T-cell (primary cell): ENCODE results near the gene SEC61B. TPM values are rescaled to one million over a fixed set of nuclear protein-coding genes. Genes with fewer than 3 reads are reported as not detected.

Experiments
- ATAC-seq, 4 experiments: fragments of 200-7000 bp in 3 of 4; fragments of 150-1000 bp in 1 of 4; cut with Tn5 transposase; replicated peaks in 1 of 4; 1 replicate in 3 of 4; 2 replicates in 1 of 4; pipeline ENCODE4 v1.10.0; 2021; ENCODE audit warnings: moderate library complexity in 3 of 4, mild to moderate bottlenecking in 2 of 4, moderate number of reproducible peaks in 1 of 4
- CTCF ChIA-PET, 2 donors: fragments of 300-600 bp; sonication (Branson Sonifier 250); formaldehyde crosslinking; loops; one replicate each; lab custom pipeline; 2022; ENCODE audit warnings: antibody characterized with exemption in 2 of 2; lab: Charles Lee
- POLR2A ChIA-PET, 2 donors: fragments of 300-600 bp; sonication (Branson Sonifier 250); formaldehyde crosslinking; loops; one replicate each; lab custom pipeline; 2022; ENCODE audit warnings: antibody characterized with exemption in 2 of 2; lab: Charles Lee
- DNase-seq, 35 experiments: peaks; one replicate each; pipeline versions ENCODE4 v3.0.0 to v3.0.0-alpha.2; 2013 to 2023
- H3K27ac ChIP-seq: one replicate; pipeline ENCODE4 v1.5.1; 2013; ENCODE audit warnings: low read length
- H3K27me3 ChIP-seq, 2 experiments: replicated peaks in 1 of 2; 1 replicate in 1 of 2; 2 replicates in 1 of 2; pipeline versions ENCODE4 v1.6.1 to v1.7.0; 2013; ENCODE audit warnings: low read length in 1 of 2, mixed read lengths in 1 of 2; ENCODE audit not compliant: control insufficient read depth in 2 of 2, insufficient read depth in 2 of 2; ENCODE audit errors: extremely low read depth in 1 of 2
- H3K36me3 ChIP-seq, 2 donors: 1 replicate in 1 of 2; 2 replicates in 1 of 2; pipeline versions ENCODE4 v1.6.1 to v1.7.0; 2013; ENCODE audit warnings: low read length in 1 of 2; ENCODE audit not compliant: control insufficient read depth in 2 of 2, insufficient read depth in 1 of 2; ENCODE audit errors: extremely low read depth in 1 of 2
- H3K4me1 ChIP-seq, 2 experiments: 1 replicate in 1 of 2; 2 replicates in 1 of 2; pipeline versions ENCODE4 v1.6.1 to v1.7.0; 2013; ENCODE audit warnings: low read length in 2 of 2, mixed read lengths in 1 of 2; ENCODE audit not compliant: insufficient read depth in 2 of 2, control insufficient read depth in 1 of 2; ENCODE audit errors: extremely low read depth in 1 of 2
- H3K4me3 ChIP-seq, 2 donors: 1 replicate in 1 of 2; 2 replicates in 1 of 2; pipeline versions ENCODE4 v1.5.1 to v1.7.0; 2013; ENCODE audit warnings: mild to moderate bottlenecking in 2 of 2, low read length in 1 of 2, moderate library complexity in 1 of 2; ENCODE audit not compliant: control insufficient read depth in 1 of 2; ENCODE audit errors: extremely low read depth in 1 of 2
- H3K9me3 ChIP-seq: 2 replicates; pipeline ENCODE4 v1.7.0; 2013
- H3K27ac Mint-ChIP-seq, 2 donors: one replicate each; pipeline ENCODE4 v1.8.0; 2020 to 2021; ENCODE audit warnings: mild to moderate bottlenecking in 2 of 2, mixed read lengths in 2 of 2
- H3K27me3 Mint-ChIP-seq, 2 donors: one replicate each; pipeline ENCODE4 v1.8.0; 2021 to 2022; ENCODE audit warnings: mixed read lengths in 2 of 2
- H3K36me3 Mint-ChIP-seq: one replicate; pipeline ENCODE4 v1.8.0; 2021; ENCODE audit warnings: mixed read lengths
- H3K4me1 Mint-ChIP-seq, 3 donors: one replicate each; pipeline ENCODE4 v1.8.0; 2020 to 2022; ENCODE audit warnings: mixed read lengths in 3 of 3, mild to moderate bottlenecking in 1 of 3
- H3K4me3 Mint-ChIP-seq, 3 donors: one replicate each; pipeline ENCODE4 v1.8.0; 2020 to 2022; ENCODE audit warnings: mild to moderate bottlenecking in 3 of 3, mixed read lengths in 3 of 3, moderate library complexity in 3 of 3
- H3K9me3 Mint-ChIP-seq, 3 donors: one replicate each; pipeline ENCODE4 v1.8.0; 2020 to 2022; ENCODE audit warnings: mixed read lengths in 3 of 3
- WGBS: methylation state at CpG from one replicate; pipeline ENCODE4 v1.1.5; 2013; ENCODE audit warnings: missing lambda C conversion rate; ENCODE audit not compliant: insufficient coverage; 5-methylcytosine and 5-hydroxymethylcytosine counted together
- total RNA-seq, 35 experiments: library from RNA in 6 of 35; stranded (reverse) in 6 of 35; fragments of 120-200 nt in 1 of 35; gene quantifications; one replicate each; pipeline versions ENCODE4 v1.2.1 to v1.2.4 and lab custom pipeline; 2013 to 2026

The SEC61B gene
- total RNA-seq, 5 donors from 2014 or later (not counting 1 experiment from before 2014, with no cell fraction given) = 54.9 to 91.5 (median 84.0) TPM

- Mint-ChIP-seq H3K27ac (no peak overlapping the region), H3K4me1 (peaks cover 11 to 22% (median 15%) of the 10 kb centered on the region in 3 donors), H3K9me3 (no peaks in the 10 kb centered on the region), H3K36me3 (no peaks in the 10 kb centered on the region), H3K4me3 (no peak overlapping the region), H3K27me3 (no peaks in the 10 kb centered on the region)
- POLR2A ChIA-PET = no interaction called here
- Histone ChIP-seq H3K4me1 (peaks cover 0 to 14% of the 10 kb centered on the region in 2 experiments), H3K27ac (no peak overlapping the region), H3K4me3 (no peak overlapping the region), H3K36me3 (no peaks in the 10 kb centered on the region), H3K9me3 (no peaks in the 10 kb centered on the region), H3K27me3 (no peaks in the 10 kb centered on the region)
- no peak for DNase-seq
- ATAC-seq = no peak
- WGBS = no CpG with 5 or more reads among the region's 1 CpG
- CTCF ChIA-PET = no interaction called here
Observed at GRCh38 chr9:99180199-99180598, 41.9 kb upstream of the SEC61B start.

- H3K27ac Mint-ChIP-seq = no peak overlapping the region
- peaks cover 0 to 14% of the 10 kb centered on the region in 2 experiments for H3K4me1 ChIP-seq
Observed at GRCh38 chr9:99180662-99181061, 41.4 kb upstream of the SEC61B start.

GRCh38 chr9:99181206-99181605 lies 40.9 kb upstream of the SEC61B start:
- DNase-seq (no peak), ATAC-seq (no peak)
- Histone ChIP-seq H3K36me3 (no peaks in the 10 kb centered on the region), H3K4me1 (peaks cover 0 to 14% of the 10 kb centered on the region in 2 experiments), H3K27ac (no peak overlapping the region), H3K9me3 (no peaks in the 10 kb centered on the region), H3K27me3 (no peaks in the 10 kb centered on the region), H3K4me3 (no peak overlapping the region)
- H3K9me3 Mint-ChIP-seq = no peaks in the 10 kb centered on the region
- POLR2A ChIA-PET = interaction anchor here in 1 of 2 donors (0.7 kb wide), 1 partner anchor 275 kb away, joined by 3 read pairs; no protein-coding TSS in a partner anchor
- H3K36me3 Mint-ChIP-seq = no peaks in the 10 kb centered on the region
- no CpG with 5 or more reads among the region's 2 CpGs for WGBS
- no peak overlapping the region for H3K27ac Mint-ChIP-seq
- CTCF ChIA-PET = no interaction called here
- no peaks in the 10 kb centered on the region for H3K27me3 Mint-ChIP-seq
- H3K4me3 Mint-ChIP-seq = no peak overlapping the region
- peaks cover 11 to 23% (median 15%) of the 10 kb centered on the region in 3 donors for H3K4me1 Mint-ChIP-seq

More at GRCh38 chr9:99180662-99181061, 41.4 kb upstream of the SEC61B start:
- 85% methylated on average over 6 of the region's 9 CpGs for WGBS
- no peaks in the 10 kb centered on the region for H3K36me3 Mint-ChIP-seq
- ChIA-PET CTCF (interaction anchor here in 1 of 2 donors (0.6 kb wide), 1 partner anchor 9 kb away, joined by 3 read pairs; no protein-coding TSS in a partner anchor), POLR2A (no interaction called here)
- DNase-seq = no peak
- peaks cover 11 to 23% (median 15%) of the 10 kb centered on the region in 3 donors for H3K4me1 Mint-ChIP-seq
- no peak overlapping the region for H3K4me3 Mint-ChIP-seq
- Histone ChIP-seq H3K4me3 (no peak overlapping the region), H3K27me3 (no peaks in the 10 kb centered on the region), H3K27ac (no peak overlapping the region), H3K9me3 (no peaks in the 10 kb centered on the region), H3K36me3 (no peaks in the 10 kb centered on the region)
- no peaks in the 10 kb centered on the region for H3K27me3 Mint-ChIP-seq
- no peaks in the 10 kb centered on the region for H3K9me3 Mint-ChIP-seq
- ATAC-seq = no peak

GRCh38 chr9:99181621-99182020 lies 40.5 kb upstream of the SEC61B start:
- no peaks in the 10 kb centered on the region for H3K27me3 ChIP-seq
- ChIA-PET POLR2A (interaction anchor here in 1 of 2 donors (0.7 kb wide), 1 partner anchor 276 kb away, joined by 3 read pairs; no protein-coding TSS in a partner anchor), CTCF (interaction anchor here (0.8 to 1.3 kb wide), 3 partner anchors 10 to 31 kb away, joined by 3 to 4 read pairs (median 3); no protein-coding TSS in a partner anchor)
- Mint-ChIP-seq H3K27me3 (no peaks in the 10 kb centered on the region), H3K36me3 (no peaks in the 10 kb centered on the region), H3K4me1 (peaks cover 11 to 24% (median 15%) of the 10 kb centered on the region in 3 donors), H3K27ac (no peak overlapping the region), H3K4me3 (no peak overlapping the region), H3K9me3 (no peaks in the 10 kb centered on the region)
- peaks cover 0 to 14% of the 10 kb centered on the region in 2 experiments for H3K4me1 ChIP-seq
- H3K4me3 ChIP-seq = no peak overlapping the region
- no CpG with 5 or more reads among the region's 4 CpGs for WGBS
- DNase-seq = peak in 4 of 35 experiments; percentile 3 to 44 (median 26)
- ATAC-seq = peak in 1 of 4 experiments; percentile 64
- H3K36me3 ChIP-seq = no peaks in the 10 kb centered on the region
- no peaks in the 10 kb centered on the region for H3K9me3 ChIP-seq
- no peak overlapping the region for H3K27ac ChIP-seq

- Histone ChIP-seq H3K27me3 (no peaks in the 10 kb centered on the region), H3K27ac (no peak overlapping the region), H3K4me3 (no peak overlapping the region), H3K9me3 (no peaks in the 10 kb centered on the region), H3K36me3 (no peaks in the 10 kb centered on the region), H3K4me1 (peaks cover 0 to 14% of the 10 kb centered on the region in 2 experiments)
- H3K36me3 Mint-ChIP-seq = no peaks in the 10 kb centered on the region
- no peaks in the 10 kb centered on the region for H3K27me3 Mint-ChIP-seq
- H3K4me1 Mint-ChIP-seq = peaks cover 14 to 29% (median 19%) of the 10 kb centered on the region in 3 donors
- CTCF ChIA-PET = interaction anchor here (0.6 to 1.3 kb wide), 5 partner anchors 9 to 1413 kb away, joined by 3 to 4 read pairs (median 3); no protein-coding TSS in a partner anchor
- H3K4me3 Mint-ChIP-seq = no peak overlapping the region
- no peaks in the 10 kb centered on the region for H3K9me3 Mint-ChIP-seq
- POLR2A ChIA-PET = no interaction called here
- no peak for DNase-seq
- WGBS = 100% methylated on average over 1 of the region's 3 CpGs
- ATAC-seq = no peak
- no peak overlapping the region for H3K27ac Mint-ChIP-seq
Observed at GRCh38 chr9:99182356-99182755, 39.7 kb upstream of the SEC61B start.

GRCh38 chr9:99183616-99184015 lies 38.5 kb upstream of the SEC61B start:
- WGBS = no CpG with 5 or more reads among the region's 3 CpGs
- Mint-ChIP-seq H3K27ac (no peak overlapping the region), H3K4me3 (no peak overlapping the region), H3K4me1 (peaks cover 14 to 29% (median 19%) of the 10 kb centered on the region in 3 donors), H3K9me3 (no peaks in the 10 kb centered on the region), H3K27me3 (peaks cover 0 to 4% of the 10 kb centered on the region in 2 donors), H3K36me3 (no peaks in the 10 kb centered on the region)
- peaks cover 0 to 14% of the 10 kb centered on the region in 2 experiments for H3K4me1 ChIP-seq
- H3K36me3 ChIP-seq = no peaks in the 10 kb centered on the region
- POLR2A ChIA-PET = no interaction called here
- no peak overlapping the region for H3K27ac ChIP-seq
- CTCF ChIA-PET = interaction anchor here in 1 of 2 donors (1.1 kb wide), 1 partner anchor 19 kb away, joined by 3 read pairs; no protein-coding TSS in a partner anchor
- no peaks in the 10 kb centered on the region for H3K9me3 ChIP-seq
- no peaks in the 10 kb centered on the region for H3K27me3 ChIP-seq
- ATAC-seq = no peak
- H3K4me3 ChIP-seq = no peak overlapping the region
- DNase-seq = no peak
